ENCODE results near the gene MBIP. TPM values are rescaled to one million over a fixed set of nuclear protein-coding genes. Genes with fewer than 3 reads are reported as not detected.

Gene MBIP
- total RNA-seq, 3 donors from 2014 or later: 40.2 to 46.0 (median 44.1) TPM

GRCh38 chr14:36264595-36264994, 55.8 kb downstream of the MBIP start:
- Mint-ChIP-seq H3K4me3 (no peak overlapping the region), H3K27me3 (ENCODE audit: low read depth) (peaks cover 7% of the 10 kb centered on the region)
- ATAC-seq: no peak

GRCh38 chr14:36264107-36264506, 56.3 kb downstream of the MBIP start:
- no peak for DNase-seq
- Mint-ChIP-seq H3K9me3 (peaks cover 4% of the 10 kb centered on the region), H3K36me3 (ENCODE audit: insufficient read depth) (no peaks in the 10 kb centered on the region), H3K27me3 (ENCODE audit: low read depth) (peaks cover 7% of the 10 kb centered on the region), H3K4me1 (ENCODE audit: low read depth) (no peaks in the 10 kb centered on the region), H3K4me3 (no peak overlapping the region)
- no peak for ATAC-seq

More at GRCh38 chr14:36264595-36264994, 55.8 kb downstream of the MBIP start:
- DNase-seq: no peak
- no peaks in the 10 kb centered on the region for H3K4me1 Mint-ChIP-seq (ENCODE audit: low read depth)
- no peaks in the 10 kb centered on the region for H3K36me3 Mint-ChIP-seq (ENCODE audit: insufficient read depth)
- peaks cover 4% of the 10 kb centered on the region for H3K9me3 Mint-ChIP-seq

DNA sequence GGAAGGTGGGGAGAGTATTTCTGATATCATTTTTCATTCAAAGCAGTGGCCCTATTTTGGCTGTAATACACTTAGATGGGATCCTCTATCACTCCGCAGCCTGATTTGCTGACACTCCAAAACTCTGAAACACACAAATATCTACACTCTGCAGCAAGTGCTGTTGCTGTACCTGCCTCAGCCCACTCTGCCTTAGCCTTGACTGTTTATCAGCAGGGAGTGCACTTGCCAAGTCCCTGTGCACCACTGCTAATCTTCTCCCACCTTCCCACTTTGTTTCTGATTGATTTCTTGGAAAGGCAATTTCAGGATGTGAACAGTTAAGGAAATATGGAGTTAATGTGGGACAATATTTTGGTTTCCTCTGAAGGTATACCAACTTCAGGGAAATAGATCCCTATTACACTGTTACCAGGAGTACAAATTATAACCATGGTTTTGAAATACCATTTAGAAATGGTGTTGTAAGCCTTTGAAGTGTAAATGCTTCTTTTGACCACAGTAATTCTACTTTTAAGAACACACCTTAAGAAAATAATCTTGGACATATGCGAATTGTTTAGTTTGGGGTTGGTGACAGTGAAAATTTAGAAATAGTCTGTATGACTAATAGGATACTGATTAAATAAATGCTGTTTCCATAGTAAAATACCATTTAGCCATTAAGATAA, 59.3 kb downstream of the MBIP start:
- no peaks in the 10 kb centered on the region for H3K36me3 Mint-ChIP-seq (ENCODE audit: insufficient read depth)
- DNase-seq (no peak), ATAC-seq (no peak)
- H3K9me3 Mint-ChIP-seq: peaks cover 4% of the 10 kb centered on the region
- H3K4me3 Mint-ChIP-seq: no peak overlapping the region
- no peaks in the 10 kb centered on the region for H3K4me1 Mint-ChIP-seq (ENCODE audit: low read depth)
- H3K27me3 Mint-ChIP-seq (ENCODE audit: low read depth): peaks cover 6% of the 10 kb centered on the region

GRCh38 chr14:36258241-36258640, 62.2 kb downstream of the MBIP start:
- ATAC-seq (no peak), DNase-seq (no peak)

DNA sequence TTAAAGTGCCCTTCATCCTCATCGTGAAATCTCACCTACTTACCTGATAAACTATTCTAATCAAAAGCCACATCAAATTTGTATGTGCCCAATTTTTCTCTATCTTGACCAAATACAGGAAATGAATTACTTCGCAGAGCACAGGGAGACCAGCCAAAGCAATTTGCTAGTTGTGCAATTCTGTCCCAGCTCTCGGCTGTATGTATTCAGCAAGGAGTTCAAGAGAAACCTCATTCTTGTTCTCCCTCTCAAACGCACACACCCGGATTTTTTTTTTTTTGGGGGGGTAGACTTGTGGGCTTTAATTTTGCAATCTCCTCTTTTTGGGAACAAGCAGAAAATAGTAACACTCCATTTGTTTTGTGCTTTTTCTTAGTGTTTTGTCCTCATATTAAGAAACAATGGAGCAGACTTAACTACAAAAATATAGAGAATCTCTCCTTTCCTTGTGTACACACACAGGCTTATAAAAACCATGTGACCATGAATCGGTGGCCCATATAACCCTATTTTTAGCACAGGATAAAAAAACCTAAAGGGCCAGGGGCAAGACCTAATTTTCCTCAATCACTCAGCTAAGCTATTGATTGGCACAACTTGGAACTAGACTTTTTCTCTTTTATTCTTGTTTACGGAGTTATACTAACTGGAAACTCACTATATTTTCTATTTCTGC, 64.2 kb downstream of the MBIP start:
- Mint-ChIP-seq H3K27me3 (ENCODE audit: low read depth) (peaks cover 2% of the 10 kb centered on the region), H3K4me1 (ENCODE audit: low read depth) (no peaks in the 10 kb centered on the region), H3K4me3 (no peak overlapping the region), H3K36me3 (ENCODE audit: insufficient read depth) (no peaks in the 10 kb centered on the region), H3K9me3 (no peaks in the 10 kb centered on the region)
- DNase-seq (no peak), ATAC-seq (no peak)

More at GRCh38 chr14:36258241-36258640, 62.2 kb downstream of the MBIP start:
- no peaks in the 10 kb centered on the region for H3K9me3 Mint-ChIP-seq
- no peaks in the 10 kb centered on the region for H3K4me1 Mint-ChIP-seq (ENCODE audit: low read depth)
- no peaks in the 10 kb centered on the region for H3K36me3 Mint-ChIP-seq (ENCODE audit: insufficient read depth)
- H3K27me3 Mint-ChIP-seq (ENCODE audit: low read depth): peaks cover 2% of the 10 kb centered on the region
- no peak overlapping the region for H3K4me3 Mint-ChIP-seq

DNA sequence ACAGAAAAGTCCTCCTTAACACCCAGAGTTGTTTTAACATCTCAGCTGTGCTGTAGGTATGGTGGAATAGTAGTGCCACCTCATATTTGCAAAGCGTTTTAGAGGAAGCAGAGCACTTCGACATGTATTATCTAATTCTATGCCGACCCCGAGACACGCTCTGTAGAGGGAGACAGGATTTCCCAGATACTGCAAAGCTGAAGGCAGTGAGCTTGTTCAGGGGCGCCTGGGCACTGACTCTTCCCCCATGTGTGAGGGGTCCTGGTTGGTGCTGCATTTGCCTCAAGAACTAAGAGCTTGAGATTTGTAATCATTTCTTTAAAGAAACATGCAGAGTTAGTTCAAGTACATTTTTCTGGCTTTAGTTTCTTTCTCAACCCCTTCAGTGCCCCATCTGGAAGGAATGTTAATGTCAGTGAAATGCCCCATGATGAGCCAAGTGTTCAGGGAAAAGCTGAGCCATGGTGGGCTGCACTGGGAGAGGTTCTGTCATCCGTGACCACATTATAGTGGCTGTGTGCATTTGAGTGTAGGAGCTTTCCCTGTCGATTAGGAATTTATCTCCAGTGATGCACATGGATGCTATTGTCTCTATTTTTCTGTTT, 66.3 kb downstream of the MBIP start:
- Mint-ChIP-seq H3K4me1 (ENCODE audit: low read depth) (no peaks in the 10 kb centered on the region), H3K9me3 (peaks cover 8% of the 10 kb centered on the region), H3K36me3 (ENCODE audit: insufficient read depth) (no peaks in the 10 kb centered on the region), H3K4me3 (no peak overlapping the region), H3K27me3 (ENCODE audit: low read depth) (peaks cover 2% of the 10 kb centered on the region)
- DNase-seq: no peak
- ATAC-seq: no peak

Other genes starting within 250 kb of the MBIP start
- not detected for gene PTCSC3, start 143.9 kb downstream of the MBIP start, total RNA-seq
- gene NKX2-1, start 199.6 kb upstream of the MBIP start, total RNA-seq: under 1 TPM in 1 of 3 donors, not detected in 2; 0.13 TPM

Data from activated T-cell treated with anti-CD3 and anti-CD28 coated beads, Interleukin-2, amount 50 U/mL, for 4 hours (primary cell).